NK-92 (cell line): ENCODE measurements around the gene PIGZ.

Experiments used
- DNase-seq: peaks from one replicate; lab custom pipeline; 2025; ENCODE audit not compliant: unreplicated experiment; lab: John Stamatoyannopoulos, UW

PIGZ gene

GRCh38 chr3:196985954-196986885 is 17.6 kb upstream of the PIGZ start:
- no peak for DNase-seq

- no peak for DNase-seq
Observed at GRCh38 chr3:196985298-196985697, 16.7 kb upstream of the PIGZ start.

GRCh38 chr3:196983186-196983585 is 14.6 kb upstream of the PIGZ start:
- no peak for DNase-seq

- DNase-seq = no peak
Observed at GRCh38 chr3:196981657-196982056, 13.0 kb upstream of the PIGZ start.

- DNase-seq = no peak
Observed at GRCh38 chr3:196979545-196979944, 10.9 kb upstream of the PIGZ start.

GRCh38 chr3:196976941-196977340 is 8.3 kb upstream of the PIGZ start:
- DNase-seq = no peak

- DNase-seq = no peak
Observed at GRCh38 chr3:196975349-196975748, 6.7 kb upstream of the PIGZ start.

GRCh38 chr3:196974661-196975060 is 6.0 kb upstream of the PIGZ start:
- no peak for DNase-seq

- DNase-seq = no peak
Observed at GRCh38 chr3:196971094-196971698, 2.6 kb upstream of the PIGZ start.

GRCh38 chr3:196970547-196971093 is 2.0 kb upstream of the PIGZ start:
- DNase-seq = no peak

- no peak for DNase-seq
Observed at GRCh38 chr3:196969660-196970546, 1.3 kb upstream of the PIGZ start.

GRCh38 chr3:196969134-196969659 is 564 bp upstream of the PIGZ start:
- DNase-seq = no peak

GRCh38 chr3:196967412-196968232 is 1.0 kb downstream of the PIGZ start:
- DNase-seq = no peak

GRCh38 chr3:196966526-196967401 is 1.9 kb downstream of the PIGZ start:
- no peak for DNase-seq

GRCh38 chr3:196965804-196966173 is 2.8 kb downstream of the PIGZ start:
- DNase-seq = no peak

- DNase-seq = no peak
Observed at GRCh38 chr3:196965112-196965803, 3.4 kb downstream of the PIGZ start.

- DNase-seq = no peak
Observed at GRCh38 chr3:196963631-196963953, 5.0 kb downstream of the PIGZ start.

- DNase-seq = no peak
Observed at GRCh38 chr3:196962930-196963630, 5.6 kb downstream of the PIGZ start.
